Measurements from ENCODE around the gene TRAM2. TPM values are rescaled to one million over a fixed set of nuclear protein-coding genes. Genes with fewer than 3 reads are reported as not detected.

The TRAM2 gene
- total RNA-seq, 2 donors from 2014 or later, result 7.2 to 22.4 TPM

DNA sequence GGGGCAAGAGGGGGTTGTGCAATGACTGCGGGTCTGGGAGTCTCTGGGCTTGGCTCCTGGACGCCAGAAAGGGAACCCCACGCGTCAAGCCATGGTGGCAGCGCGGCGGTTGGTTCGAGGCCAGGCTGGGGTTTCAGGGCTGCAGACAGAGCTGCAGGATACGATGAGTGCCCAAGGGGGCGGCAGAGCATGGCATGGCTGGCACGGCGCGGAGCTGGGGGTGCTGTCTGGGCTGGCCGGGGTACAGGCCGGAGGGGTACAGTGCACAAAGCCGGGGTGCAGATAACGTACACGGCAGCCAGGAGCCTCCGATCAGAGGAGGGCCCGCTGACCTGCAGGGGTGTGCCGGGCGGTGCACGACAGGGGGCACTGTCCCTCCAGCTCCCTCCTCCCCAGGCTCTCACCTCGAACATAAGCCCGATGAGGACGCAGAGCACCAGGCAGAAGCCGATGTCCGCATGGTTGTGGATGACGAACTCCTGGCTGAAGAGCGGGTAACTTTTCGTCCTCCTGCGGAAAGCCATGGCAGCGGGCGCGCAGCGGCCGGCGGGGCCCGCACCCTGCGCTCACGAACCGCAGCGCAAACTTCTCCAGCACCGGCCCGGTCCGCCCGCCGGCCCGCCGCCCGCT lies 353 bp downstream of the TRAM2 start:
- H3K9me3 ChIP-seq, result no peaks in the 10 kb centered on the region
- peak overlapping the region; percentile 93 to 98 for H3K27ac ChIP-seq
- TF ChIP-seq, protein P1, sequence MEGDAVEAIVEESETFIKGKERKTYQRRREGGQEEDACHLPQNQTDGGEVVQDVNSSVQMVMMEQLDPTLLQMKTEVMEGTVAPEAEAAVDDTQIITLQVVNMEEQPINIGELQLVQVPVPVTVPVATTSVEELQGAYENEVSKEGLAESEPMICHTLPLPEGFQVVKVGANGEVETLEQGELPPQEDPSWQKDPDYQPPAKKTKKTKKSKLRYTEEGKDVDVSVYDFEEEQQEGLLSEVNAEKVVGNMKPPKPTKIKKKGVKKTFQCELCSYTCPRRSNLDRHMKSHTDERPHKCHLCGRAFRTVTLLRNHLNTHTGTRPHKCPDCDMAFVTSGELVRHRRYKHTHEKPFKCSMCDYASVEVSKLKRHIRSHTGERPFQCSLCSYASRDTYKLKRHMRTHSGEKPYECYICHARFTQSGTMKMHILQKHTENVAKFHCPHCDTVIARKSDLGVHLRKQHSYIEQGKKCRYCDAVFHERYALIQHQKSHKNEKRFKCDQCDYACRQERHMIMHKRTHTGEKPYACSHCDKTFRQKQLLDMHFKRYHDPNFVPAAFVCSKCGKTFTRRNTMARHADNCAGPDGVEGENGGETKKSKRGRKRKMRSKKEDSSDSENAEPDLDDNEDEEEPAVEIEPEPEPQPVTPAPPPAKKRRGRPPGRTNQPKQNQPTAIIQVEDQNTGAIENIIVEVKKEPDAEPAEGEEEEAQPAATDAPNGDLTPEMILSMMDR (IDR thresholded peaks at IDR 0.05), result peak in 3 of 4 experiments; percentile 25 to 57 (median 49)
- TF ChIP-seq POLR2AphosphoS5 (IDR thresholded peaks at IDR 0.05) (no peak), POLR2A (IDR thresholded peaks at IDR 0.05) (no peak)
- H3K4me3 ChIP-seq, result peak overlapping the region; percentile 73 to 88
- DNase-seq (ENCODE audit: low spot score), result no peak
- H3K36me3 ChIP-seq, result no peaks in the 10 kb centered on the region
- H3K27me3 ChIP-seq (replicated peaks; ENCODE audit: insufficient read depth), result no peaks in the 10 kb centered on the region
- no peaks in the 10 kb centered on the region for H3K4me1 ChIP-seq (replicated peaks)
- WGBS, result under 1% methylated on average over 31 of the region's 51 CpGs
- intact Hi-C loops (cut with DNase I), result loop anchor here (1.0 to 10.0 kb wide), 4 partner anchors 79 to 292 kb away; partner anchors contain the start of genes EFHC1 and MCM3

DNA sequence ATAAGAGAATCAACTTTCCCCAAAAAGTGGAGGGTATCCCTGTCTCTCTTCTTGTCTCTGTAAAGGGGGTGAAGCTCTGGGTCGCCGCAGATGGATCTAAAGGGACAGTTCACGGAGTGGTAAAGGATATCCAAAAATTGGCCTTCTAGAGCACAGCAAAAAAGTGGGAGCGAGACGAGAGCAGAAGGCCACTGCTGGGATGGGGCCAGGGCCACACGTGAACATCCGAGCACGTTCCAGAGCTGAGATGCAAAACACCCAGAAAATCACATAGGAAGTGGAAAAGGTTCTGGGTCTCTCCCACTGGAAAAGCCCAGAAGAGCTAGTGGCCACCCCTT lies 837 bp downstream of the TRAM2 start:
- intact Hi-C loops (cut with DNase I), result loop anchor here (5.0 to 10.0 kb wide), 3 partner anchors 79 to 291 kb away; partner anchors contain the start of gene MCM3
- no peaks in the 10 kb centered on the region for H3K36me3 ChIP-seq
- peak overlapping the region in 1 of 2 donors; percentile 98 for H3K27ac ChIP-seq
- no peaks in the 10 kb centered on the region for H3K27me3 ChIP-seq (replicated peaks; ENCODE audit: insufficient read depth)
- DNase-seq (ENCODE audit: low spot score), result no peak
- peak overlapping the region; percentile 73 to 88 for H3K4me3 ChIP-seq
- no peaks in the 10 kb centered on the region for H3K9me3 ChIP-seq
- H3K4me1 ChIP-seq (replicated peaks), result no peaks in the 10 kb centered on the region
- no peak for TF ChIP-seq POLR2A (IDR thresholded peaks at IDR 0.05)
- no peak for TF ChIP-seq POLR2AphosphoS5 (IDR thresholded peaks at IDR 0.05)
- TF ChIP-seq, protein P1 (IDR thresholded peaks at IDR 0.05), result no peak
- WGBS, result 39% methylated on average over 8 of the region's 8 CpGs

DNA sequence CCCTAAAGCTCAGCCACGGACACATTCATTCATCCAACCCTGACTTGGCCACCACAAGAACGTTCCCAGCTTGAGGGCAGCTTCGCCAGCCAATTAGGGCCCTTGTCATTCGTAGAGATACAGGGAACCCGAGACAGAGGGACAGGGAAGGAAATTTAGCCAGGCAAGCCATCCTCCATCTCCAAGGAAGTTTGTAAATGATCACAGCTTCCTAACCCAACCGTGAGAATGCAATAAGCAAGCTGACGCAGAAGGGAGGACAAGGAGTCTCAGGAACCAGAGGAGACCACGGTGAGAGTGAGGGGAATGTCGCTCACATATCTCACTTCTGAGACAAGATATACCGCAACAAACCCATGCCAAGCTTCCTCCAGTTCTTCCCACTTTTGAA lies 1.4 kb downstream of the TRAM2 start:
- peak overlapping the region in 1 of 2 donors; percentile 88 for H3K4me3 ChIP-seq

DNA sequence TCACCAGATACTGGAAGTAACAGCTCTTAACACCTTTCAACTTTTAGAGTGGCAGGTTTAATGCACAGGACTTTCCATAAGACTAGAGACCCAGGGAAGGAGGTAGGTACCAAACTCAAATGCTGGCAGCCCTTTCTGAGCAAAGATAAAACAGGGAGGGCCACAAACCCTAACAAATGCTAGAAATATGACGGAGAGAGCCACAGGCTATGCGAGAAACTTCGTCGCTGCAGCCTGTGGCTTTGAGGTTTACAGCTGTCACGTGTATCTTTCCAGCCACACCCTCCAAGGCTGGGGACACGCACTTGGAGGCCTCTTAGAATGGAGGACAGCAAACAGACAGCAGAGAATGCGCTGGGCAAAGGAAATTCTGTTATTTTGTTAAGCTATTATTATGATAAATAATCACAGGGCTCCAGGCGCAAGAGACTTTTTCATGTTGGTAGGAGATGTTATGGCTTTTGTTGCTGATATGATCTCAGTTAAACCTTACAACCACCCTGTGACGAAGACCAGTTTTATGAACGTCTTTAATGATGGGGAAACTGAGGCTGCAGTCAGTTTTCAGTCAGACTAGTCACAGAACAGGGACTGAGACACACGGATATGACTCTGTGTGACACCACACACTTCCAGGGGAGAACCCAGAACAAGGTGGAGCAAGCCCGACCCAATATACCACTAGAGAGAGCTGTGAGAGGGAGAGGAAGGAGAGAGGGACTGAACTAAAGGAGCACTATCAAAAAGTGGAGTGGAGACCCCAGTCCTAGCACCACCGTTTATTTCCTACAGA lies 2.0 kb downstream of the TRAM2 start:
- H3K4me1 ChIP-seq (replicated peaks), result no peaks in the 10 kb centered on the region
- intact Hi-C loops (cut with DNase I), result loop anchor here (5.0 to 10.0 kb wide), 4 partner anchors 63 to 290 kb away; partner anchors contain the start of gene MCM3
- no peak overlapping the region for H3K4me3 ChIP-seq
- DNase-seq (ENCODE audit: low spot score), result no peak
- WGBS, result 57% methylated on average over 13 of the region's 13 CpGs
- H3K9me3 ChIP-seq, result no peaks in the 10 kb centered on the region
- TF ChIP-seq, protein P1 (IDR thresholded peaks at IDR 0.05), result no peak
- TF ChIP-seq POLR2A (IDR thresholded peaks at IDR 0.05) (no peak), POLR2AphosphoS5 (IDR thresholded peaks at IDR 0.05) (peak; percentile 15)
- no peaks in the 10 kb centered on the region for H3K27me3 ChIP-seq (replicated peaks; ENCODE audit: insufficient read depth)
- H3K36me3 ChIP-seq, result no peaks in the 10 kb centered on the region
- H3K27ac ChIP-seq, result no peak overlapping the region

More for the DNA sequence above, 1.4 kb downstream of the TRAM2 start:
- 73% methylated on average over 10 of the region's 10 CpGs for WGBS
- Histone ChIP-seq H3K27me3 (replicated peaks; ENCODE audit: insufficient read depth) (no peaks in the 10 kb centered on the region), H3K4me1 (replicated peaks) (no peaks in the 10 kb centered on the region), H3K27ac (peak overlapping the region in 1 of 2 donors; percentile 98), H3K9me3 (no peaks in the 10 kb centered on the region), H3K36me3 (no peaks in the 10 kb centered on the region)
- DNase-seq (ENCODE audit: low spot score), result no peak
- no peak for TF ChIP-seq POLR2AphosphoS5 (IDR thresholded peaks at IDR 0.05)
- TF ChIP-seq, protein P1 (IDR thresholded peaks at IDR 0.05), result no peak
- TF ChIP-seq POLR2A (IDR thresholded peaks at IDR 0.05), result no peak
- intact Hi-C loops (cut with DNase I), result loop anchor here (5.0 to 10.0 kb wide), 3 partner anchors 78 to 291 kb away; partner anchors contain the start of gene MCM3
